GM12874 (cell line): Measurements from ENCODE around the gene ARHGAP33.

Experiments
- TF ChIP-seq, protein P1 (sequence below): IDR thresholded peaks from 2 replicates; pipeline ENCODE4 v1.5.1; 2011; ENCODE audit warnings: low read depth, mild to moderate bottlenecking, control low read depth, low read length, moderate library complexity; ENCODE audit not compliant: insufficient read depth

ARHGAP33 gene

GRCh38 chr19:35792312-35792711 is 16.9 kb downstream of the ARHGAP33 start:
- TF ChIP-seq, protein P1, sequence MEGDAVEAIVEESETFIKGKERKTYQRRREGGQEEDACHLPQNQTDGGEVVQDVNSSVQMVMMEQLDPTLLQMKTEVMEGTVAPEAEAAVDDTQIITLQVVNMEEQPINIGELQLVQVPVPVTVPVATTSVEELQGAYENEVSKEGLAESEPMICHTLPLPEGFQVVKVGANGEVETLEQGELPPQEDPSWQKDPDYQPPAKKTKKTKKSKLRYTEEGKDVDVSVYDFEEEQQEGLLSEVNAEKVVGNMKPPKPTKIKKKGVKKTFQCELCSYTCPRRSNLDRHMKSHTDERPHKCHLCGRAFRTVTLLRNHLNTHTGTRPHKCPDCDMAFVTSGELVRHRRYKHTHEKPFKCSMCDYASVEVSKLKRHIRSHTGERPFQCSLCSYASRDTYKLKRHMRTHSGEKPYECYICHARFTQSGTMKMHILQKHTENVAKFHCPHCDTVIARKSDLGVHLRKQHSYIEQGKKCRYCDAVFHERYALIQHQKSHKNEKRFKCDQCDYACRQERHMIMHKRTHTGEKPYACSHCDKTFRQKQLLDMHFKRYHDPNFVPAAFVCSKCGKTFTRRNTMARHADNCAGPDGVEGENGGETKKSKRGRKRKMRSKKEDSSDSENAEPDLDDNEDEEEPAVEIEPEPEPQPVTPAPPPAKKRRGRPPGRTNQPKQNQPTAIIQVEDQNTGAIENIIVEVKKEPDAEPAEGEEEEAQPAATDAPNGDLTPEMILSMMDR: no peak

DNA sequence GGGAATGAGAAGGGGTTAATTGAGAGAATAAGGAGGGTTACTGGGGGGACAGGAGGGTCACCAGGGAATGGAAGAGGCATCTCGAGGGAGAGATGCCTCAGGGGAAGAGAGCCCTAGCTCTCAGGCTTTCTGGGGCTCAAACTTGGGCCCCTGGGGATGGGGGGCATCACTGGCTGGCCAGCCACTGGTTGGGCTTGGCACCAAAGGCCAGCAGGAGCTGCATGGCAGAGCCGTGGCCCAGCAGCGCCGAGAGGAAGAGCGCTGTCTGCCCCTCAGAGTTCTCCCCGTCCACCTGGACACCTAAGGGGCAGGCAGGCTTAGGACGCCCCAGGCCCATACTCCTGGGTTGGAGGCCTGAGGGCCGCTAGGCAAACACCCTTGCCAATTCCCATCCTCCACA is 17.5 kb downstream of the ARHGAP33 start:
- TF ChIP-seq, protein P1: no peak

DNA sequence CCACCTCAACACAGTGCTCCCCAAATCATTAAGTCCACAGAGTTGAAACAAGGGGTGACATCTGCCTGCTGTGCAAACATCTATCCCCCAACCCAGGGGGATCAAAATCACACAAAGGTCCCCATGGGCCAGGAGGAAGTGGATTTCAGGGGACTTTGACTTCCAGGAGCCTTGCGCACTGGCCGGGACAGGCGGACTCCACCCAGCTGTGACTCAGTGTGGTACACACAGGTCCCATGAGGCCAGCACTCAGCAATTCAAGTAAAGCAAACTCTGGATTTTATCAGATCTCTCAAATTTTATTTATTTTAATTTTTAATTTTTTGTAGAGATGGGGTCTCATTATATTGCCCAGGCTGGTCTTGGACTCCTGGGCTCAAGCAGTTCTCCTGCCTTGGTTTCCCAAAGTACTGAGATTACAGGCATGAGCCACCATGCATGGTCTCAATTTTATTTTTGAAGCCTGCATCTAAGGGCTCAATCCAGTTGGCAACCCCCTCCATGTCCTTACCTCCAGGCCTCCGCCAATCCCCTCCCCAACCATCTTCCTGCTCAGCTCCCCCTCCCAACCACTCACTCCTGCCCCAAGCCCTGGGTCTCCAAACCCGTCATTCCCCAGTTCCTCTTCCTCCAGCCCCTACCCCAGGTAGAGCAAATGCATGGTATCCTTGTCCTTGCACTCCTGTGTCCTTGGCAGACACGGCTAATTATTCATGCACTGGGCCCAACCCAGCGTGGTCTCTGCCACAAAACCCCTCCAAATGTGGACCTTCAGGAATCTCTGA is 18.2 kb downstream of the ARHGAP33 start:
- TF ChIP-seq, protein P1: no peak

DNA sequence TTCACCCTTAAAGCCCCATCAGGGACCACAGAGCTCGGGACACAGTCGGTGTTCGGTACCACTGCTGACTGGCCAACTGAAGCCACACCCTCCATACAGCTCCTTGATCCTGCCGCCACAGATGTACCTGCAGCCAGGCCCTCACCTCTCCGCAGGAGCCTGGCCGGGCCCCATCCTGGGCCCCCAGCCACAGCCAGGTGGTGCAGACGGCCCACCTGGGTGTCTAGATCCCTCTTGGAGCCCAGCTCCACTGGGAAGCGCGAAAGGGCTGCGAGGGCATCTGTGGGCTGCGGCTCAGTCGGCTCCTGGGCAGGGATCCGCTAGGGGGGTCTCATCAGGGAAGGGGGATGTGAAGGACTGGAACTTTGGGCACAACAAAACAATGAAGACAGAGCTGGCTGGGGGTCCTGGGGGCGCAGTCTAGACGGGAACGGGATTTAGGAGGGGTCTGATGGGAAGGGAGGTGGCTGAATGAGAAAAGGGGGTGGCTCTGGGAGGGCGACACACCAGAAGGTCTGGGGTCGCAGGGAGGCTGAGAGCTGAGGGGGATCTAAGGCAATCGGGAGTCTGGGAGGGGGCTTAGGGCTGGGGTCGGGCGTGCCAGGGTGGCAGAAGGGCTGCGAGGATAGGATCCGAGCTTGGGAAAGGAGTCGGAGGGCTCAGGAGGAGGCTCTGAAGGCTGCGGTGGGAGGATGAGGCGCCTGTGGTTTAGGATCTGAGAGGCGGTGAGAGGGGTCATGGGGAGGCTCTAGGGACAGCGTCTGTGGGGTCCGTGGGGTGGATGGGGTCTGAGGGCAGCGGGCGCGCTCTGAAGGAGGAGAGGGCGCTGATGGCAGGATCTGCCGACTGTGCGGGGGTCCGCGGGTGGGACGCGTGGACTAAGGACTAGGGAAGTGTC is 21.5 kb downstream of the ARHGAP33 start:
- TF ChIP-seq, protein P1: no peak

DNA sequence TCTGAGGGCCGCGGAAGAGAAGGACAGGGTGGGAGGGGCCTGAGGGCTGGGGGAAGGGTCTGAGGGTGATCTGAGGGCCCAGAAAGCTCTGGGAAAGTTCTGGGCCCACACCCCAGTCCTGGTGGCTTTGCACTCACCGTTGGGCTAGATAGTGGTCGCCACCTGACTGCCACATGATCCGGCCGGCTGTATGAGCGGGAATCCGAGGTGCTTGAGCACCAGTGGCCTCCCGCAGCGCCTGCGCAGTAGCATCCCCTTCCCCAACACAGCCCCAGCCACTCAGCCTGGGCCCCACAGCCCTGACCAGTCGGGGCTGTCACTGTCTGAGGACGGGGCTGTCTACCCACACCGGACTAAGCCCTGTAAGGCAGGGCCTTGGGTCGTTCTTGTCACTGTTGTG is 22.3 kb downstream of the ARHGAP33 start:
- TF ChIP-seq, protein P1: no peak

DNA sequence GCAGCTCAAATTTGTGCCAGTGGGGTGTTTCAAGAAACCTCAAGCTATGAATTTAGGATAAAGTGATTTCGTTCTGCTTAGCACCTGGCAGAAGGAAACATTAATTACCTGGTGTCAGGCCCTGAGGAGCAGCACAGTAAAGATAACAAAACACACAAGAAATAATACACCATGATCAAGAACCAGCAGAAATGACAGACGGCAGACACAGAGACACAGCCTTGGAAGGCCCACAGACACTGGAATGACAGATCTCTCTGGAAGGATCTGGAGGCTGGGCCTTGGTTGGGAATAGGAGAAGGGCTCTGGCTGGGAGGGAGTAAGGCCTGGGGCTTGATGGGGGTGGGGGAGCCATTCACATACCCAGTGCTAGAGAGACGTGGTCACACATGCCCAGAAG is 26.5 kb downstream of the ARHGAP33 start:
- TF ChIP-seq, protein P1: no peak

GRCh38 chr19:35805526-35806102 is 30.2 kb downstream of the ARHGAP33 start:
- TF ChIP-seq, protein P1: no peak
